Pericardium fibroblast (primary cell): Measurements from ENCODE around the gene KCNMB2. TPM values are rescaled to one million over a fixed set of nuclear protein-coding genes. Genes with fewer than 3 reads are reported as not detected.

ENCODE experiments used
- total RNA-seq: library from RNA; depleted of rRNA; stranded (reverse); fragments of >200 nt; gene quantifications from 2 replicates; pipeline ENCODE4 v1.2.3, GENCODE V29; 2015

The KCNMB2 gene
- under 0.01 TPM in 1 of 2 replicates, not detected in the other for total RNA-seq

DNA sequence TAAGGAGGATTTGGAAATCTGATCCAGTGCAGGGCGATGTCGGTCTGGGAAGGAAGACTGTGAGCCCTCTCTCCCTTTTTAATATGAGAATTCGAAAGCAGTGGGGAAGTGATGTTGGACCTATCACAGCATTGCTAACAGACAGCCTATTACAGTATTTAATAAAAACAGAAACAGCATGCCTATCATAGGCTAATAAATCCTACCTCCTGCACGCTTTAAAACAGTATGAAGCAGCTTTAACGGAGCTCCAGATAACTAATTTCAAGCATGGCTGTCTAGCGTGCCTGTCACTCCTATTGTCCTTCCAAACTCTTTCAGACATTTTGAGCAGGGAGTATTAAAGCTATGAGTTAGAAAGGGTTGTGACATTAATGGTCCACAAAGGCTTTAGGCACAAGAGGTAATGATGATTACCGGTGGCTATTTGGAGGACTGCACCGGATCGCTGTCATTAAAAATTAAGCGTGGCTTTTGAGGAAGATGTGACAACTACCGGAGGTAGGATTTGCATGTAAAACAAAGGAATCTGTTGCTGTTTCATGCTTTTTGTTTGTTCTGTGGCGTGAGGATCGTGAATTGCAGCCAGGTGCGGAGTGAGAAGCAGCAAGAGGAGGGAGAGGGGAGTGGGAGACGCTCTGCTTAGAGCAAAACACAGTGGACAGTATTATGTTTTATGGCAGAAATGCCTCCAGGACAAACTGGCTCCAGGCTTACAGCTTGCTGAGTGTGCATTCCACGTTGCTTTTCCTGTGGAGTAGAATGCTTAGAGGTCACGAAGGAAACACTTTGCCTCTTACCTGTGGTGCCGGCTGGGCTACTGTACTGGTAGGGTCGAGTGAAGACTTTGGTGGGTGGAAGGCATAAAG lies at the start of gene KCNMB2:
Gene KCNMB2 (plus strand): TSS at position 226 of the 869 bp plus-strand sequence.

